Body of pancreas (tissue), 4 donors: Measurements from ENCODE around the gene RAET1G. TPM values are rescaled to one million over a fixed set of nuclear protein-coding genes. Genes with fewer than 3 reads are reported as not detected.

Experiments used
- ATAC-seq: fragments of 150-250 bp; one replicate; pipeline ENCODE4 v1.9.1; 2016
- DNase-seq, 4 donors: peaks; one replicate each; pipeline ENCODE4 v3.0.0-alpha.2; 2019
- H3K27ac ChIP-seq, 4 donors: fragments of 200-600 bp; sonication (generic); 1 replicate in 3 of 4; 2 replicates in 1 of 4; pipeline versions ENCODE4 v1.5.1 to v1.6.1; 2016 to 2019; ENCODE audit warnings: mild to moderate bottlenecking in 1 of 4, mixed read lengths in 1 of 4, moderate library complexity in 1 of 4
- H3K27me3 ChIP-seq, 2 donors: fragments of 200-600 bp; sonication (generic); one replicate each; pipeline ENCODE4 v1.6.0; 2016; ENCODE audit warnings: mild to moderate bottlenecking in 1 of 2
- H3K36me3 ChIP-seq, 2 donors: fragments of 200-600 bp; sonication (generic); replicated peaks in 1 of 2; 2 replicates each; pipeline ENCODE4 v1.5.1; 2016; ENCODE audit warnings: low read depth in 2 of 2; ENCODE audit not compliant: insufficient read depth in 1 of 2
- H3K4me1 ChIP-seq: fragments of 200-600 bp; sonication (generic); one replicate; pipeline ENCODE4 v1.6.0; 2016
- H3K4me3 ChIP-seq, 2 donors: fragments of 200-600 bp; sonication (generic); 1 replicate in 1 of 2; 2 replicates in 1 of 2; pipeline ENCODE4 v1.5.1; 2016 to 2019
- H3K9me3 ChIP-seq, 3 donors: fragments of 200-600 bp; sonication (generic); 1 replicate in 2 of 3; 2 replicates in 1 of 3; pipeline ENCODE4 v1.5.1; 2016
- CTCF ChIP-seq, 7 experiments: fragments of 450-650 bp in 4 of 7; fragments of 200-600 bp in 3 of 7; sonication (generic) in 3 of 7; IDR thresholded peaks; one replicate each; pipeline ENCODE4 v1.5.1; 2016 to 2019; ENCODE audit warnings: antibody characterized with exemption in 7 of 7
- POLR2A ChIP-seq, 3 donors: fragments of 450-650 bp; IDR thresholded peaks; one replicate each; pipeline ENCODE4 v1.6.1; 2016; ENCODE audit warnings: antibody characterized with exemption in 3 of 3, mild to moderate bottlenecking in 2 of 3
- WGBS, 2 donors: methylation state at CpG; one replicate each; pipeline ENCODE4 v1.1.5; 2017; 5-methylcytosine and 5-hydroxymethylcytosine counted together
- intact Hi-C: fragments of 100-400 bp; cut with DNase I; formaldehyde crosslinking; loops from one replicate; pipeline ENCODE4 v1.15.1; 2023
- total RNA-seq, 2 donors: library from RNA; depleted of rRNA; stranded (reverse); fragments of >200 nt; gene quantifications; one replicate each; pipeline ENCODE4 v1.1.0, GENCODE V29; 2016

Gene RAET1G
- total RNA-seq, 2 donors from 2014 or later = not detected

GRCh38 chr6:149877659-149878058, 45.3 kb downstream of the RAET1G start:
- TF ChIP-seq CTCF (IDR thresholded peaks at IDR 0.05) (no peak), POLR2A (IDR thresholded peaks at IDR 0.05) (no peak)
- DNase-seq = no peak
- no peak overlapping the region for H3K27ac ChIP-seq
- H3K27me3 ChIP-seq = no peaks in the 10 kb centered on the region
- H3K4me3 ChIP-seq = no peak overlapping the region
- ATAC-seq = no peak
- no peaks in the 10 kb centered on the region for H3K4me1 ChIP-seq
- H3K36me3 ChIP-seq = no peaks in the 10 kb centered on the region
- H3K9me3 ChIP-seq = no peaks in the 10 kb centered on the region
- intact Hi-C loops = no loop called here
- WGBS, 2 donors = 87% methylated on average over 1 of the region's 1 CpG; no CpG with 5 or more reads in 1 of the 2 donors

- DNase-seq = no peak
- no peaks in the 10 kb centered on the region for H3K9me3 ChIP-seq
Measured at GRCh38 chr6:149876241-149876933, 46.5 kb downstream of the RAET1G start.

GRCh38 chr6:149872233-149872632, 50.7 kb downstream of the RAET1G start:
- Histone ChIP-seq H3K9me3 (no peaks in the 10 kb centered on the region), H3K27me3 (no peaks in the 10 kb centered on the region), H3K4me3 (no peak overlapping the region), H3K27ac (no peak overlapping the region), H3K36me3 (no peaks in the 10 kb centered on the region), H3K4me1 (no peaks in the 10 kb centered on the region)
- no peak for DNase-seq
- intact Hi-C loops = no loop called here
- TF ChIP-seq POLR2A (IDR thresholded peaks at IDR 0.05) = no peak
- no peak for TF ChIP-seq CTCF (IDR thresholded peaks at IDR 0.05)
- ATAC-seq = no peak
- WGBS, 2 donors = 69 to 95% methylated on average over 1 of the region's 1 CpG

More at GRCh38 chr6:149876241-149876933, 46.5 kb downstream of the RAET1G start:
- Histone ChIP-seq H3K4me1 (no peaks in the 10 kb centered on the region), H3K4me3 (no peak overlapping the region), H3K36me3 (no peaks in the 10 kb centered on the region), H3K27ac (no peak overlapping the region), H3K27me3 (no peaks in the 10 kb centered on the region)
- TF ChIP-seq CTCF (IDR thresholded peaks at IDR 0.05) = no peak
- no peak for TF ChIP-seq POLR2A (IDR thresholded peaks at IDR 0.05)
- 80 to 88% methylated on average over 3 of the region's 3 CpGs for WGBS, 2 donors
- intact Hi-C loops = no loop called here
- ATAC-seq = no peak

GRCh38 chr6:149871182-149871581, 51.7 kb downstream of the RAET1G start:
- Histone ChIP-seq H3K4me3 (no peak overlapping the region), H3K9me3 (no peaks in the 10 kb centered on the region), H3K27ac (no peak overlapping the region), H3K36me3 (no peaks in the 10 kb centered on the region), H3K27me3 (no peaks in the 10 kb centered on the region), H3K4me1 (no peaks in the 10 kb centered on the region)
- ATAC-seq = no peak
- TF ChIP-seq CTCF (IDR thresholded peaks at IDR 0.05) = no peak
- TF ChIP-seq POLR2A (IDR thresholded peaks at IDR 0.05) = no peak
- no peak for DNase-seq
- 77 to 96% methylated on average over 2 of the region's 2 CpGs for WGBS, 2 donors
- intact Hi-C loops = no loop called here
